NCI-H510A (cell line): Measurements from ENCODE around the gene DDX31.

Experiments used
- DNase-seq: peaks from one replicate; lab custom pipeline; 2025; lab: John Stamatoyannopoulos, UW

DDX31 gene

GRCh38 chr9:132547052-132547431 is 122.7 kb downstream of the DDX31 start:
- DNase-seq = no peak

GRCh38 chr9:132546148-132547051 is 123.4 kb downstream of the DDX31 start:
- no peak for DNase-seq

- DNase-seq = no peak
These were observed 124.2 kb downstream of the DDX31 start for GRCh38 chr9:132545578-132545977.

DNA sequence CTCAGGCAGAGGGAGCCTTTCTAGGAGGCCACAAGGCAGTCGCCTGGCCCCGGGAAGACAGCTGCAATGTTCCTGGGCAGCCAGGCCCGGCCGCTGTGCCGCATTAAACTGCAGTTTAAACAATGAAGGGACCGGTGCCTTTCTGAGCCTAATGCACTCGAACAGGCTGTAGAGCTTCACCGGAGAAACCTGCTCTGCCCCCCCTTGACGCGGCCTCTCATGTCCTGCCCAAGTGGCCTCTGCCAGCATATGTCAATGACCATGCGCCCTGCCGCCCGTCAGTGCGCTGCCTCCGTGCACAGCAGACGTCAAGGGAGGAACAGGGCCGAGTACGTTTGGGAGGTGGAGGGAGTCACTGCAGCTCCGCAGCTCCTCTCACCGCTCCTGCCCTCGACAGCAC is 125.8 kb downstream of the DDX31 start:
- DNase-seq = peak; percentile 54

DNA sequence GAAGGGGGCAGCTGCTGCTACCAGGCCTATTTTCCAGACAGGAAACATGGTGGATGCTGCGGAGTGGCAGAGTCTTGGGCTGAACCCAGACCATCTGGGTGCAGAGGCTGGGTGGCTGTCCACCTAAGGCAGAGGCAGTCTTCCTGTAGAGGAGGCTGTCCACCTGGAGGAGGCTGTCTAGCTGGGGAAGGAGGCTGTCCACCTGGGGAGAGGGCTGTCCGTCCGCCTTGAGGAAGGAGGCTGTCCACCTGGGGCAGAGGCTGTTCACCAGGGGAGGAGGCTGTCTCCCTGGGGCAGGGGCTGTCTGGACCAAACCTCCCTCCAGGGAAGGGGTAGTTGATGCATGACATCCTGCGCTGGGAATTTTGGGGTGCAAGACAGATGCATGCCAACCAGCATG is 126.5 kb downstream of the DDX31 start:
- no peak for DNase-seq
